Trophoblast cell (in vitro differentiated cells and primary cell): ENCODE results near the gene GPRIN3.

Experiments used
- DNase-seq, 2 donors: peaks; one replicate each; pipeline ENCODE4 v3.0.0-alpha.2; 2016
- H2AFZ ChIP-seq: 2 replicates; pipeline ENCODE4 v1.6.1; 2013; ENCODE audit warnings: low read length, moderate library complexity, mild to moderate bottlenecking; ENCODE audit not compliant: insufficient read depth, poor library complexity
- H2AK5ac ChIP-seq: 2 replicates; pipeline ENCODE4 v1.6.1; 2013; ENCODE audit warnings: mild to moderate bottlenecking, low read length
- H2BK120ac ChIP-seq: 2 replicates; pipeline ENCODE4 v1.6.1; 2013; ENCODE audit warnings: low read length, mild to moderate bottlenecking, moderate library complexity; ENCODE audit not compliant: insufficient read depth, poor library complexity
- H2BK12ac ChIP-seq: 2 replicates; pipeline ENCODE4 v1.6.1; 2013; ENCODE audit warnings: mild to moderate bottlenecking, low read length, moderate library complexity
- H2BK5ac ChIP-seq: 2 replicates; pipeline ENCODE4 v1.6.1; 2013; ENCODE audit warnings: low read length, low read depth, moderate library complexity, mild to moderate bottlenecking; ENCODE audit not compliant: poor library complexity
- H3K14ac ChIP-seq: 2 replicates; pipeline ENCODE4 v1.6.1; 2013; ENCODE audit warnings: mild to moderate bottlenecking, low read length
- H3K18ac ChIP-seq: 2 replicates; pipeline ENCODE4 v1.6.1; 2013; ENCODE audit warnings: mild to moderate bottlenecking, low read length
- H3K23ac ChIP-seq: 2 replicates; pipeline ENCODE4 v1.6.1; 2013; ENCODE audit warnings: low read length
- H3K27ac ChIP-seq: 2 replicates; pipeline ENCODE4 v1.5.1; 2013; ENCODE audit warnings: low read depth, mild to moderate bottlenecking, inconsistent platforms, low read length, moderate library complexity
- H3K27me3 ChIP-seq: 2 replicates; pipeline ENCODE4 v1.6.1; 2013; ENCODE audit warnings: inconsistent platforms, mild to moderate bottlenecking, low read length, moderate library complexity; ENCODE audit not compliant: insufficient read depth
- H3K36me3 ChIP-seq, 2 experiments: 1 replicate in 1 of 2; 2 replicates in 1 of 2; pipeline ENCODE4 v1.6.1; 2013; ENCODE audit warnings: low read length in 2 of 2, mild to moderate bottlenecking in 2 of 2, moderate library complexity in 1 of 2; ENCODE audit not compliant: insufficient read depth in 2 of 2, control insufficient read depth in 1 of 2
- H3K4ac ChIP-seq: 2 replicates; pipeline ENCODE4 v1.6.1; 2013; ENCODE audit warnings: low read depth, mild to moderate bottlenecking, low read length, moderate library complexity
- H3K4me1 ChIP-seq, 2 experiments: 1 replicate in 1 of 2; 2 replicates in 1 of 2; pipeline ENCODE4 v1.6.1; 2013; ENCODE audit warnings: low read length in 2 of 2, mild to moderate bottlenecking in 2 of 2, moderate library complexity in 1 of 2; ENCODE audit not compliant: insufficient read depth in 2 of 2, control insufficient read depth in 1 of 2
- H3K4me2 ChIP-seq: 2 replicates; pipeline ENCODE4 v1.6.1; 2013; ENCODE audit warnings: inconsistent platforms, mild to moderate bottlenecking, low read length, moderate library complexity
- H3K4me3 ChIP-seq: 2 replicates; pipeline ENCODE4 v1.5.1; 2013; ENCODE audit warnings: mild to moderate bottlenecking, low read depth, low read length, inconsistent platforms
- H3K79me1 ChIP-seq: one replicate; pipeline ENCODE4 v1.6.1; 2013; ENCODE audit warnings: low read length
- H3K79me2 ChIP-seq: 2 replicates; pipeline ENCODE4 v1.6.1; 2013; ENCODE audit warnings: low read length, mild to moderate bottlenecking; ENCODE audit not compliant: control insufficient read depth, insufficient read depth, poor library complexity
- H3K9ac ChIP-seq: 2 replicates; pipeline ENCODE4 v1.6.1; 2013; ENCODE audit warnings: mild to moderate bottlenecking, low read length
- H3K9me3 ChIP-seq: 2 replicates; pipeline ENCODE4 v1.6.1; 2013; ENCODE audit warnings: low read depth, mild to moderate bottlenecking, control low read depth, inconsistent platforms, low read length; ENCODE audit not compliant: insufficient read depth
- H4K12ac ChIP-seq: 2 replicates; pipeline ENCODE4 v1.6.1; 2013; ENCODE audit warnings: low read depth, mild to moderate bottlenecking, low read length, moderate library complexity
- H4K8ac ChIP-seq: 2 replicates; pipeline ENCODE4 v1.6.1; 2013; ENCODE audit warnings: low read depth, mild to moderate bottlenecking, low read length, moderate library complexity
- H4K91ac ChIP-seq: one replicate; pipeline ENCODE4 v1.6.1; 2013; ENCODE audit warnings: low read depth, mild to moderate bottlenecking, low read length, moderate library complexity
- WGBS: extraction: QIAGEN DNeasy Blood & Tissue Kit; methylation state at CpG from one replicate; pipeline ENCODE4 v1.1.7; 2013; ENCODE audit warnings: missing lambda C conversion rate; ENCODE audit not compliant: insufficient read length, insufficient coverage; ENCODE audit errors: extremely low coverage; 5-methylcytosine and 5-hydroxymethylcytosine counted together

Gene GPRIN3

GRCh38 chr4:89267846-89268245 lies 39.8 kb downstream of the GPRIN3 start:
- no peak overlapping the region for H4K91ac ChIP-seq
- H2BK5ac ChIP-seq, result no peak overlapping the region
- no peaks in the 10 kb centered on the region for H3K27me3 ChIP-seq
- no peak overlapping the region for H3K9ac ChIP-seq
- no peak overlapping the region for H4K8ac ChIP-seq
- no peak overlapping the region for H4K12ac ChIP-seq
- no peak for DNase-seq
- H3K4me2 ChIP-seq, result no peak overlapping the region
- H3K14ac ChIP-seq, result no peak overlapping the region
- no peak overlapping the region for H3K27ac ChIP-seq
- H3K4me1 ChIP-seq, result no peaks in the 10 kb centered on the region
- no peaks in the 10 kb centered on the region for H3K36me3 ChIP-seq
- no peak overlapping the region for H2AK5ac ChIP-seq
- H2AFZ ChIP-seq, result no peak overlapping the region
- H3K23ac ChIP-seq, result no peak overlapping the region
- no peak overlapping the region for H3K18ac ChIP-seq
- no peaks in the 10 kb centered on the region for H3K9me3 ChIP-seq
- no CpG with 5 or more reads among the region's 3 CpGs for WGBS
- no peak overlapping the region for H2BK120ac ChIP-seq
- H3K4ac ChIP-seq, result no peak overlapping the region
- H3K4me3 ChIP-seq, result no peak overlapping the region
- no peaks in the 10 kb centered on the region for H3K79me1 ChIP-seq
- H2BK12ac ChIP-seq, result no peak overlapping the region
- no peaks in the 10 kb centered on the region for H3K79me2 ChIP-seq

- no peak overlapping the region for H3K27ac ChIP-seq
- no peaks in the 10 kb centered on the region for H3K79me2 ChIP-seq
- no peak overlapping the region for H2AFZ ChIP-seq
- no peak overlapping the region for H4K8ac ChIP-seq
- H3K23ac ChIP-seq, result no peak overlapping the region
- no peak overlapping the region for H2BK5ac ChIP-seq
- no peaks in the 10 kb centered on the region for H3K4me1 ChIP-seq
- H4K91ac ChIP-seq, result no peak overlapping the region
- H3K9ac ChIP-seq, result no peak overlapping the region
- no peak overlapping the region for H3K4me3 ChIP-seq
- H2BK120ac ChIP-seq, result no peak overlapping the region
- H3K18ac ChIP-seq, result no peak overlapping the region
- WGBS, result no CpG with 5 or more reads among the region's 1 CpG
- no peak overlapping the region for H3K4ac ChIP-seq
- DNase-seq, result no peak
- H3K27me3 ChIP-seq, result no peaks in the 10 kb centered on the region
- no peak overlapping the region for H3K4me2 ChIP-seq
- no peak overlapping the region for H2AK5ac ChIP-seq
- H3K79me1 ChIP-seq, result no peaks in the 10 kb centered on the region
- H3K14ac ChIP-seq, result no peak overlapping the region
- H2BK12ac ChIP-seq, result no peak overlapping the region
- H4K12ac ChIP-seq, result no peak overlapping the region
- H3K9me3 ChIP-seq, result no peaks in the 10 kb centered on the region
- no peaks in the 10 kb centered on the region for H3K36me3 ChIP-seq
Measured at GRCh38 chr4:89267392-89267791, 40.2 kb downstream of the GPRIN3 start.

- H3K9me3 ChIP-seq, result no peaks in the 10 kb centered on the region
- no peaks in the 10 kb centered on the region for H3K27me3 ChIP-seq
- H3K79me1 ChIP-seq, result no peaks in the 10 kb centered on the region
- no peak overlapping the region for H3K14ac ChIP-seq
- no peak overlapping the region for H3K4me2 ChIP-seq
- DNase-seq, result no peak
- H4K12ac ChIP-seq, result no peak overlapping the region
- no peak overlapping the region for H2BK5ac ChIP-seq
- no peaks in the 10 kb centered on the region for H3K4me1 ChIP-seq
- no peak overlapping the region for H3K23ac ChIP-seq
- H3K4me3 ChIP-seq, result no peak overlapping the region
- no peak overlapping the region for H3K9ac ChIP-seq
- no peaks in the 10 kb centered on the region for H3K79me2 ChIP-seq
- H3K18ac ChIP-seq, result no peak overlapping the region
- H2AK5ac ChIP-seq, result no peak overlapping the region
- H2BK12ac ChIP-seq, result no peak overlapping the region
- no peak overlapping the region for H3K27ac ChIP-seq
- WGBS, result no CpG with 5 or more reads among the region's 1 CpG
- H4K91ac ChIP-seq, result no peak overlapping the region
- no peaks in the 10 kb centered on the region for H3K36me3 ChIP-seq
- H2BK120ac ChIP-seq, result no peak overlapping the region
- no peak overlapping the region for H4K8ac ChIP-seq
- no peak overlapping the region for H2AFZ ChIP-seq
- no peak overlapping the region for H3K4ac ChIP-seq
Measured at GRCh38 chr4:89266128-89266527, 41.5 kb downstream of the GPRIN3 start.

- no peak overlapping the region for H4K91ac ChIP-seq
- no peak for DNase-seq
- no CpG with 5 or more reads among the region's 3 CpGs for WGBS
- H3K4me1 ChIP-seq, result no peaks in the 10 kb centered on the region
- H3K27me3 ChIP-seq, result no peaks in the 10 kb centered on the region
- no peak overlapping the region for H3K9ac ChIP-seq
- H2BK120ac ChIP-seq, result no peak overlapping the region
- H3K27ac ChIP-seq, result no peak overlapping the region
- no peaks in the 10 kb centered on the region for H3K79me2 ChIP-seq
- no peak overlapping the region for H3K4me2 ChIP-seq
- no peak overlapping the region for H2BK12ac ChIP-seq
- H3K4ac ChIP-seq, result no peak overlapping the region
- no peak overlapping the region for H3K4me3 ChIP-seq
- H3K18ac ChIP-seq, result no peak overlapping the region
- H2AFZ ChIP-seq, result no peak overlapping the region
- no peaks in the 10 kb centered on the region for H3K79me1 ChIP-seq
- no peaks in the 10 kb centered on the region for H3K36me3 ChIP-seq
- no peak overlapping the region for H3K23ac ChIP-seq
- no peak overlapping the region for H3K14ac ChIP-seq
- H4K8ac ChIP-seq, result no peak overlapping the region
- H2AK5ac ChIP-seq, result no peak overlapping the region
- H2BK5ac ChIP-seq, result no peak overlapping the region
- H4K12ac ChIP-seq, result no peak overlapping the region
- H3K9me3 ChIP-seq, result no peaks in the 10 kb centered on the region
Measured at GRCh38 chr4:89263265-89263664, 44.3 kb downstream of the GPRIN3 start.
